H9 (cell line): Measurements from ENCODE around the gene PAK5. TPM values are rescaled to one million over a fixed set of nuclear protein-coding genes. Genes with fewer than 3 reads are reported as not detected.

ENCODE experiments used
- DNase-seq: peaks from one replicate; pipeline ENCODE4 v3.0.0-alpha.2; 2017
- H2AFZ ChIP-seq: one replicate; pipeline ENCODE4 v1.6.1; 2013; ENCODE audit warnings: mild to moderate bottlenecking, low read length, control low read depth, moderate library complexity
- H2AK5ac ChIP-seq: 2 replicates; pipeline ENCODE4 v1.6.1; 2013; ENCODE audit warnings: low read length, control low read depth, mixed read lengths; ENCODE audit not compliant: insufficient read length
- H2BK120ac ChIP-seq: one replicate; pipeline ENCODE4 v1.6.1; 2013; ENCODE audit warnings: low read depth, mild to moderate bottlenecking, low read length, control low read depth, inconsistent platforms; ENCODE audit not compliant: poor library complexity, severe bottlenecking
- H2BK12ac ChIP-seq: 2 replicates; pipeline ENCODE4 v1.6.1; 2013; ENCODE audit warnings: low read length, control low read depth, mixed read lengths, low read depth; ENCODE audit not compliant: insufficient read length
- H2BK15ac ChIP-seq: 2 replicates; pipeline ENCODE4 v1.6.1; 2013; ENCODE audit warnings: low read depth, low read length, control low read depth
- H2BK20ac ChIP-seq: one replicate; pipeline ENCODE4 v1.6.1; 2013; ENCODE audit warnings: low read depth, mild to moderate bottlenecking, low read length, control low read depth, inconsistent platforms; ENCODE audit not compliant: poor library complexity, severe bottlenecking
- H2BK5ac ChIP-seq: 2 replicates; pipeline ENCODE4 v1.6.1; 2013; ENCODE audit warnings: low read length, control low read depth, mixed read lengths; ENCODE audit not compliant: insufficient read length
- H3K14ac ChIP-seq: 2 replicates; pipeline ENCODE4 v1.6.1; 2013; ENCODE audit warnings: low read length, control low read depth; ENCODE audit not compliant: insufficient read depth
- H3K18ac ChIP-seq: 2 replicates; pipeline ENCODE4 v1.6.1; 2013; ENCODE audit warnings: low read depth, mild to moderate bottlenecking, mixed read lengths, low read length, control low read depth; ENCODE audit not compliant: insufficient read length
- H3K23ac ChIP-seq: 2 replicates; pipeline ENCODE4 v1.6.1; 2013; ENCODE audit warnings: low read length, control low read depth, mixed read lengths, low read depth; ENCODE audit not compliant: insufficient read length
- H3K23me2 ChIP-seq: 2 replicates; pipeline ENCODE4 v1.6.1; 2013; ENCODE audit warnings: low read depth, mild to moderate bottlenecking, mixed read lengths, low read length, control low read depth; ENCODE audit not compliant: insufficient read length, poor library complexity, severe bottlenecking
- H3K27ac ChIP-seq: 2 replicates; pipeline ENCODE4 v1.5.1; 2013; ENCODE audit warnings: low read length, control low read depth, mixed read lengths, low read depth; ENCODE audit not compliant: insufficient read length
- H3K27me3 ChIP-seq: 2 replicates; pipeline ENCODE4 v1.6.1; 2013; ENCODE audit warnings: low read length, control low read depth, inconsistent platforms; ENCODE audit not compliant: insufficient read depth
- H3K4ac ChIP-seq: 2 replicates; pipeline ENCODE4 v1.6.1; 2013; ENCODE audit warnings: low read depth, mild to moderate bottlenecking, control low read depth, inconsistent platforms, low read length, moderate library complexity
- H3K4me1 ChIP-seq: 2 replicates; pipeline ENCODE4 v1.6.1; 2013; ENCODE audit warnings: low read length, control low read depth, inconsistent platforms; ENCODE audit not compliant: insufficient read depth
- H3K4me2 ChIP-seq: 2 replicates; pipeline ENCODE4 v1.6.1; 2013; ENCODE audit warnings: low read length, control low read depth, mixed read lengths; ENCODE audit not compliant: insufficient read length, insufficient read depth
- H3K56ac ChIP-seq: 2 replicates; pipeline ENCODE4 v1.6.1; 2013; ENCODE audit warnings: low read depth, mild to moderate bottlenecking, mixed read lengths, low read length, control low read depth; ENCODE audit not compliant: insufficient read length
- H3K79me1 ChIP-seq: 2 replicates; pipeline ENCODE4 v1.6.1; 2013; ENCODE audit warnings: low read depth, mild to moderate bottlenecking, moderate library complexity, low read length, control low read depth, inconsistent platforms; ENCODE audit not compliant: insufficient read depth, poor library complexity, severe bottlenecking
- H3K79me2 ChIP-seq: 2 replicates; pipeline ENCODE4 v1.6.1; 2013; ENCODE audit warnings: low read length, control low read depth, inconsistent platforms; ENCODE audit not compliant: insufficient read depth
- H3K9ac ChIP-seq: 2 replicates; pipeline ENCODE4 v1.6.1; 2013; ENCODE audit warnings: low read length, control low read depth, mixed read lengths; ENCODE audit not compliant: insufficient read length; ENCODE audit errors: extremely low read depth
- H3K9me3 ChIP-seq: one replicate; pipeline ENCODE4 v1.6.1; 2013; ENCODE audit warnings: low read depth, low read length, inconsistent platforms; ENCODE audit not compliant: control insufficient read depth
- H3T11ph ChIP-seq: one replicate; pipeline ENCODE4 v1.6.1; 2013; ENCODE audit warnings: mild to moderate bottlenecking, low read length, control low read depth, inconsistent platforms
- H4K20me1 ChIP-seq: one replicate; pipeline ENCODE4 v1.6.1; 2013; ENCODE audit not compliant: control insufficient read depth, insufficient read length, insufficient read depth
- H4K5ac ChIP-seq: 2 replicates; pipeline ENCODE4 v1.6.1; 2013; ENCODE audit warnings: low read depth, mild to moderate bottlenecking, mixed read lengths, low read length, control low read depth; ENCODE audit not compliant: insufficient read length
- H4K8ac ChIP-seq: replicated peaks from 2 replicates; pipeline ENCODE4 v1.6.1; 2013; ENCODE audit warnings: low read length, control low read depth, mixed read lengths, low read depth; ENCODE audit not compliant: insufficient read length
- H4K91ac ChIP-seq: 2 replicates; pipeline ENCODE4 v1.6.1; 2013; ENCODE audit warnings: low read depth, mild to moderate bottlenecking, moderate library complexity, mixed read lengths, low read length, control low read depth; ENCODE audit not compliant: insufficient read length
- H3K27ac Mint-ChIP-seq, 3 experiments: 2 replicates in 2 of 3; 3 replicates in 1 of 3; pipeline ENCODE4 v1.8.0; 2020 to 2021; ENCODE audit warnings: mixed read lengths in 3 of 3, mild to moderate bottlenecking in 1 of 3, moderate library complexity in 1 of 3
- H3K27me3 Mint-ChIP-seq: 2 replicates; pipeline ENCODE4 v1.8.0; 2021; ENCODE audit warnings: low read depth, mild to moderate bottlenecking, moderate library complexity, mixed read lengths
- H3K36me3 Mint-ChIP-seq, 3 experiments: 2 replicates in 2 of 3; 3 replicates in 1 of 3; pipeline ENCODE4 v1.8.0; 2020 to 2021; ENCODE audit warnings: low read depth in 3 of 3, mixed read lengths in 3 of 3; ENCODE audit not compliant: insufficient read depth in 1 of 3
- H3K4me1 Mint-ChIP-seq, 2 experiments: 2 replicates each; pipeline ENCODE4 v1.8.0; 2020; ENCODE audit warnings: mixed read lengths in 2 of 2
- H3K4me3 Mint-ChIP-seq, 2 experiments: 2 replicates in 1 of 2; 3 replicates in 1 of 2; pipeline ENCODE4 v1.8.0; 2020 to 2021; ENCODE audit warnings: mild to moderate bottlenecking in 2 of 2, mixed read lengths in 2 of 2, moderate library complexity in 1 of 2
- H3K9me3 Mint-ChIP-seq, 2 experiments: 2 replicates in 1 of 2; 3 replicates in 1 of 2; pipeline ENCODE4 v1.8.0; 2020; ENCODE audit warnings: mild to moderate bottlenecking in 2 of 2, mixed read lengths in 2 of 2, moderate library complexity in 1 of 2
- WGBS: extraction: QIAGEN DNeasy Blood & Tissue Kit; methylation state at CpG from one replicate; pipeline ENCODE4 v1.1.7; 2013; ENCODE audit warnings: missing lambda C conversion rate, low lambda C conversion rate, mixed read lengths; ENCODE audit not compliant: insufficient read length; ENCODE audit errors: extremely low coverage; 5-methylcytosine and 5-hydroxymethylcytosine counted together
- total RNA-seq: library from RNA; stranded (reverse); gene quantifications from 2 replicates; pipeline ENCODE4 v1.2.1, GENCODE V29; 2021
- TF ChIP-seq, protein P1 (sequence below): fragments of 200-600 bp; sonication (generic); conservative IDR thresholded peaks from 3 replicates; pipeline ENCODE4 v1.8.0; 2021; ENCODE audit warnings: antibody characterized with exemption, mild to moderate bottlenecking

Gene PAK5
- total RNA-seq, 1 experiment from 2014 or later, result 0.20 TPM

DNA sequence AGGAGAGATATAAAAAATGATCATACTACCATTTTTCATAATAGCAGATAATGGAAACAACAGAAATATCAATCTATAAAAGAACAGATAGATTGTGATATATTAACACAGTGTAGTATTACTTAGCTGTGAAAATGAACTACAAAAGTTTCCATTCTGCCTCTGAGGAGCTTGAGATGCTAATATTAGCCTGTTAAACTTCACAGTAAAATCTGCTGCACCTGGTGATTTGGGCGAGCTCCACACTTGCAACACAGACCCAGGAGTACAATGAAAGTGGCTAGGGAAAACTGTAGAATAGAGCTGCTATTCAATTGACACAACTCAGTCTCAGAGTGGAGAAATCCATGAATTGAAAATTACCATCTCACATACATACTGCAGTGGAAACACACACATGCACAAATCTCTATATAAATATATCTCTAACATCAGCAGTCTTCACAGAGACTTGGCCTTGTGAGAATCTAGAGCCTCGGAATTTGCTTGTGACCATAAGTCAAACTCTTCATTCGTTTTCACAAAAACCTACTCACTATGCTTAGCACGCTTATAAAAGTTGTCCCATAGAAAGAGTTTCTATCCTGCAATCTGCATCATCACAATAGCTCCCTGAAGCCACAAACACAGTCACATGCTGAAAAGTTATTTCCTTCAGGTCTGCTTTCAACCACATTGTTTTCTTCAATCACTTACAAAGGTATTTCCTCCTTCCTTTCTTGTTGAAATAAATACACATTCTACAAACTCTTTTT lies 133.0 kb downstream of the PAK5 start:
- TF ChIP-seq, protein P1, sequence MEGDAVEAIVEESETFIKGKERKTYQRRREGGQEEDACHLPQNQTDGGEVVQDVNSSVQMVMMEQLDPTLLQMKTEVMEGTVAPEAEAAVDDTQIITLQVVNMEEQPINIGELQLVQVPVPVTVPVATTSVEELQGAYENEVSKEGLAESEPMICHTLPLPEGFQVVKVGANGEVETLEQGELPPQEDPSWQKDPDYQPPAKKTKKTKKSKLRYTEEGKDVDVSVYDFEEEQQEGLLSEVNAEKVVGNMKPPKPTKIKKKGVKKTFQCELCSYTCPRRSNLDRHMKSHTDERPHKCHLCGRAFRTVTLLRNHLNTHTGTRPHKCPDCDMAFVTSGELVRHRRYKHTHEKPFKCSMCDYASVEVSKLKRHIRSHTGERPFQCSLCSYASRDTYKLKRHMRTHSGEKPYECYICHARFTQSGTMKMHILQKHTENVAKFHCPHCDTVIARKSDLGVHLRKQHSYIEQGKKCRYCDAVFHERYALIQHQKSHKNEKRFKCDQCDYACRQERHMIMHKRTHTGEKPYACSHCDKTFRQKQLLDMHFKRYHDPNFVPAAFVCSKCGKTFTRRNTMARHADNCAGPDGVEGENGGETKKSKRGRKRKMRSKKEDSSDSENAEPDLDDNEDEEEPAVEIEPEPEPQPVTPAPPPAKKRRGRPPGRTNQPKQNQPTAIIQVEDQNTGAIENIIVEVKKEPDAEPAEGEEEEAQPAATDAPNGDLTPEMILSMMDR, result no peak
- no peak overlapping the region for H3K9ac ChIP-seq
- no peaks in the 10 kb centered on the region for H3K79me2 ChIP-seq
- no peak overlapping the region for H2BK120ac ChIP-seq
- H2BK12ac ChIP-seq, result no peak overlapping the region
- no peak overlapping the region for H3K14ac ChIP-seq
- H3K27ac ChIP-seq, result no peak overlapping the region
- H4K8ac ChIP-seq, result no peak overlapping the region
- H3K23ac ChIP-seq, result no peak overlapping the region
- Mint-ChIP-seq H3K4me1 (no peaks in the 10 kb centered on the region), H3K4me3 (no peak overlapping the region), H3K9me3 (no peaks in the 10 kb centered on the region), H3K27me3 (no peaks in the 10 kb centered on the region), H3K27ac (no peak overlapping the region), H3K36me3 (no peaks in the 10 kb centered on the region)
- no peak overlapping the region for H3T11ph ChIP-seq
- H2BK15ac ChIP-seq, result no peak overlapping the region
- no peak overlapping the region for H2BK5ac ChIP-seq
- H3K4ac ChIP-seq, result no peak overlapping the region
- no CpG with 5 or more reads among the region's 4 CpGs for WGBS
- no peaks in the 10 kb centered on the region for H3K23me2 ChIP-seq
- no peak overlapping the region for H3K18ac ChIP-seq
- no peak overlapping the region for H4K91ac ChIP-seq
- H3K4me2 ChIP-seq, result no peak overlapping the region
- no peak overlapping the region for H3K56ac ChIP-seq
- H3K27me3 ChIP-seq, result no peaks in the 10 kb centered on the region
- no peak for DNase-seq
- no peaks in the 10 kb centered on the region for H4K20me1 ChIP-seq
- no peak overlapping the region for H2AFZ ChIP-seq
- H3K79me1 ChIP-seq, result no peaks in the 10 kb centered on the region
- H4K5ac ChIP-seq, result no peak overlapping the region
- no peak overlapping the region for H2BK20ac ChIP-seq
- no peak overlapping the region for H2AK5ac ChIP-seq
- peaks cover 4% of the 10 kb centered on the region; the same call in 1 of the 2 replicates for H3K4me1 ChIP-seq
- H3K9me3 ChIP-seq, result no peaks in the 10 kb centered on the region
